Epithelial cell of proximal tubule (primary cell): ENCODE measurements around the gene SUGP1. TPM values are rescaled to one million over a fixed set of nuclear protein-coding genes. Genes with fewer than 3 reads are reported as not detected.
"Not testable (repeated sequence)": the region's sequence is repeated elsewhere in the genome, so short reads cannot be mapped to it uniquely, and the experiment has no call there.

Source experiments
- DNase-seq: peaks from one replicate; pipeline ENCODE4 v3.0.0-alpha.2; 2011; ENCODE audit warnings: low read depth
- H3K4me3 ChIP-seq: 2 replicates; pipeline ENCODE4 v1.5.1; 2011; ENCODE audit warnings: low read depth, mild to moderate bottlenecking, low read length
- total RNA-seq: library from RNA; depleted of rRNA; stranded (reverse); fragments of >200 nt; gene quantifications from 2 replicates; pipeline ENCODE4 v1.2.3, GENCODE V29; 2015
- TF ChIP-seq, protein P1 (sequence below): conservative IDR thresholded peaks from 2 replicates; pipeline ENCODE4 v1.5.1; 2012; ENCODE audit warnings: low read depth, mild to moderate bottlenecking, low read length

Gene SUGP1
- total RNA-seq, 1 donor from 2014 or later, result 32.2 TPM

DNA sequence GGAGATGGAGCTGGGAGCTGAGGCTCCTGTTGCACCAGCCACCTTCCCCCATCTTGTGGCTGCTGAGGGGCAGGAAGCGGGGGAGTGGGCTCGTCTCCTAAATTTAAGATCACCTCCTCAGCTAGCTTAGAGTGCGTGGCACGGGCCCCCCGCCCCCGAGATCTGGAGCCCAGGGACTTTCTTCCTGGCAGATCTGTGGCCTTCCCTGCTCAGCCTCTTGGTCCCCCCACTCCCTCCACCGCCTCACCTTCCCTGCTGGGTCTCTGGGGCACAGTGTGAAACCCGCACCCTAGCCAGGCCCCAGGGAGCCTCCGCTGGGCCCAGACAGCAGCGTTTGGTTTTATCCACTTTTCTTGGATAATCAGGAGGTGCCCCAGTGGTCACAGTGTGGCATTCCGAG, 36.2 kb upstream of the SUGP1 start:
- no peak for DNase-seq
- no peak overlapping the region for H3K4me3 ChIP-seq
- TF ChIP-seq, protein P1, sequence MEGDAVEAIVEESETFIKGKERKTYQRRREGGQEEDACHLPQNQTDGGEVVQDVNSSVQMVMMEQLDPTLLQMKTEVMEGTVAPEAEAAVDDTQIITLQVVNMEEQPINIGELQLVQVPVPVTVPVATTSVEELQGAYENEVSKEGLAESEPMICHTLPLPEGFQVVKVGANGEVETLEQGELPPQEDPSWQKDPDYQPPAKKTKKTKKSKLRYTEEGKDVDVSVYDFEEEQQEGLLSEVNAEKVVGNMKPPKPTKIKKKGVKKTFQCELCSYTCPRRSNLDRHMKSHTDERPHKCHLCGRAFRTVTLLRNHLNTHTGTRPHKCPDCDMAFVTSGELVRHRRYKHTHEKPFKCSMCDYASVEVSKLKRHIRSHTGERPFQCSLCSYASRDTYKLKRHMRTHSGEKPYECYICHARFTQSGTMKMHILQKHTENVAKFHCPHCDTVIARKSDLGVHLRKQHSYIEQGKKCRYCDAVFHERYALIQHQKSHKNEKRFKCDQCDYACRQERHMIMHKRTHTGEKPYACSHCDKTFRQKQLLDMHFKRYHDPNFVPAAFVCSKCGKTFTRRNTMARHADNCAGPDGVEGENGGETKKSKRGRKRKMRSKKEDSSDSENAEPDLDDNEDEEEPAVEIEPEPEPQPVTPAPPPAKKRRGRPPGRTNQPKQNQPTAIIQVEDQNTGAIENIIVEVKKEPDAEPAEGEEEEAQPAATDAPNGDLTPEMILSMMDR, result no peak

- no peak overlapping the region for H3K4me3 ChIP-seq
- TF ChIP-seq, protein P1, result no peak
- DNase-seq, result no peak
Measured at GRCh38 chr19:19355606-19356139, 35.4 kb upstream of the SUGP1 start.

DNA sequence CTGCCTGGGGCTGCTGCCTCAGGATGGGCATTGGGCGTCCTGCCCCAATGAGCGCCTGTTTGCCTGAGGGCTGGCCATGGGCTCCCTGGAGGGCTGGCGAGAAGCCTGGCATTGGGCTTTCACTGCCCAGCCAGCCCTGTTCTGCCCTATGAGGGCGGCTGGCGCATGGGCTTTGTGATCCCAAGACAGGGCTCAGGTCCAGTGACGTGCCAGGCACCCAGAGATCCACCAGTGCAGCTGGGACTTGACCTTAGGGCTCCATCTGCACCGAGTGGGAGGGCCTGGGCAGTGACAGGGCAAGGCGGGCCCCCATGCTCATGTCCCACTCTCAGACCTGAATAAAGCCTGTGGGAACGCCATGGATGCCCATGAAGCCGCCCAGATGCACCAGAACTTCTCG, 34.6 kb upstream of the SUGP1 start:
- TF ChIP-seq, protein P1, result no peak
- DNase-seq, result no peak
- no peak overlapping the region for H3K4me3 ChIP-seq

- TF ChIP-seq, protein P1, result no peak
- no peak overlapping the region for H3K4me3 ChIP-seq
- no peak for DNase-seq
Measured at GRCh38 chr19:19354007-19354406, 33.7 kb upstream of the SUGP1 start.

DNA sequence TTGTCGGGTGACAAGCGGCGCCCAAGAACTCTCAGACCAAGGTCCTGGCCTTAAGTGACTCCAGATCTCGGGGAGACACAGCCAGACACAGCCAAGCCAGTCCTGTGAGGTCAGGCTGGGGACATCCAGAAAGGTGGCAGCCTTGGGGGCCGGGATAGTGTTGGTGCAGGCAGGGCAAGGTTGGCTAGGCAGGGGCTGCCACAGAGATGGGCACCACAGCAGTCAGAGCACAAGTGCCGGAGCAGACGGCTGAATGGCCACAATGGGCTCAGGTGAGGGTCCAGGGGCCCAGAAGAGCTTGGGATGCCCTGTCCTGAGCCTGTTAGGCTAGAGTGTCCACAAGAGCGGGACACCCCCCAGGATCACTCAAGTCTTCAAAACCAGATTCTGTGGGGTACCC, 32.5 kb upstream of the SUGP1 start:
- TF ChIP-seq, protein P1, result no peak

DNA sequence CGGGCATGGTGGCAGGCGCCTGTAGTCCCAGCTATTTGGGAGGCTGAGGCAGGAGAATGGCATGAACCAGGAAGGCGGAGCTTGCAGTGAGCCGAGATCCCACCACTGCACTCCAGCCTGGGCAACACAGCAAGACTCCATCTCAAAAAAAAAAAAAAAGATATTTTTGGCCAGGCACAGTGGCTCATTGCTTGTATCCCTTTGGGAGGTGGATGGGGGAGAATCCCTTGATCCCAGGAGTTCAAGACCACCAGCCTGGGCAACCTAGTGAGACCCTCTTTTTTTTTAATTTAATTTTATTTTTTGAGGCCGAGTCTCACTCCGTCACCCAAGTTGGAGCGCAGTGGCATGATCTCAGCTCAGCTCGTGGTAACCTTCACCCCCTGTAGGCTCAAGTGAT, 30.4 kb upstream of the SUGP1 start:
- not testable (repeated sequence) for DNase-seq, H3K4me3 ChIP-seq

More for the DNA sequence above, 32.5 kb upstream of the SUGP1 start:
- H3K4me3 ChIP-seq, result no peak overlapping the region
- no peak for DNase-seq

DNA sequence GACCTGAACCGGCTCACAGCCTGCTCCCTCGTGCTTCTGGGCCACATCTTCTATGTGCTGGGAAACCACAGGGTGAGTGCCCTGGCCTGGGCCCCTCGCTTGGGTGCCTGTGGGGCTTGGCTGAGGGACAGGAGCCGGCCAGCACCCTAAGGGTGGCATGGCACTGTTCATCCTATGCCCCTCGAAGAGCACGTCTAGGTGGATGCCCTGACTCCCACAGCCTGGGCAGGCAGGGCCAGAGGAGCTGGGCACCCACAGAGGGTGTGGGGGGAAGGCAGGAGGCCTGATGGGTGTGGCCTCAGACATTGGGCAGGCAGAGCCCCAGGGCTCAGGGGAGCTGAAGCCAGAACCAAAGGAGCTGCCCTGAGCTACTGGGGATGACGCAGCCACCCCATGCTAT, 29.1 kb upstream of the SUGP1 start:
- DNase-seq, result no peak
- TF ChIP-seq, protein P1, result no peak
- no peak overlapping the region for H3K4me3 ChIP-seq
